HepG2 (cell line): ENCODE results near the gene SNX24. TPM values are rescaled to one million over a fixed set of nuclear protein-coding genes. Genes with fewer than 3 reads are reported as not detected.

Experiments
- ATAC-seq: fragments of 200-7000 bp; cut with Tn5 transposase; 3 replicates; pipeline ENCODE4 v1.9.1; 2020; ENCODE audit warnings: mild to moderate bottlenecking, moderate library complexity
- BruUV-seq: library from RNA; stranded (reverse); fragments of 400-500 nt; replicated peaks from 2 replicates; lab custom pipeline; 2021; lab: Mats Ljungman, UMichigan
- CTCF ChIA-PET: fragments of 300-600 bp; formaldehyde crosslinking; extraction: SDS; loops from one replicate; lab custom pipeline; 2021; ENCODE audit warnings: low total read pairs, inconsistent platforms, low intra/inter-chr PET ratio; lab: Yijun Ruan, JAX
- POLR2A ChIA-PET: fragments of 350-600 bp; sonication (Branson Sonifier 250); formaldehyde crosslinking; loops from one replicate; lab custom pipeline; 2020; ENCODE audit warnings: antibody characterized with exemption, inconsistent platforms; lab: Yijun Ruan, JAX
- DNase-seq: peaks from one replicate; pipeline ENCODE4 v3.0.0-alpha.2; 2015; ENCODE audit warnings: low spot score
- FAIRE-seq: peaks from 3 replicates; lab custom pipeline; 2011; peaks lifted over from hg19 to GRCh38; lab: Jason Lieb, UNC
- H2AFZ ChIP-seq: one replicate; pipeline ENCODE4 v1.6.1; 2011; ENCODE audit warnings: low read length, inconsistent platforms
- H3K27ac ChIP-seq: fragments of 300-600 bp; 3 replicates; pipeline ENCODE4 v1.8.0; 2011; ENCODE audit warnings: mixed run types, mild to moderate bottlenecking, mixed read lengths, low read length, inconsistent platforms; ENCODE audit not compliant: insufficient read depth; ENCODE audit errors: extremely low read length
- H3K27me3 ChIP-seq, 2 experiments: fragments of 200-600 bp in 1 of 2; 2 replicates in 1 of 2; 3 replicates in 1 of 2; pipeline versions ENCODE4 v1.6.0 to v1.8.0; 2011; ENCODE audit warnings: low read length in 2 of 2, mild to moderate bottlenecking in 2 of 2, moderate library complexity in 2 of 2, inconsistent platforms in 1 of 2; ENCODE audit not compliant: insufficient read depth in 2 of 2, control insufficient read depth in 1 of 2
- H3K36me3 ChIP-seq, 2 experiments: fragments of 200-600 bp in 1 of 2; replicated peaks in 1 of 2; 2 replicates in 1 of 2; 3 replicates in 1 of 2; pipeline versions ENCODE4 v1.5.1 to v1.8.0; 2011; ENCODE audit warnings: low read length in 2 of 2, inconsistent platforms in 1 of 2; ENCODE audit not compliant: insufficient read depth in 2 of 2, control insufficient read depth in 1 of 2
- H3K4me1 ChIP-seq: 2 replicates; pipeline ENCODE4 v1.5.1; 2012; ENCODE audit warnings: low read length, inconsistent platforms; ENCODE audit not compliant: insufficient read depth
- H3K4me2 ChIP-seq: 2 replicates; pipeline ENCODE4 v1.6.0; 2011; ENCODE audit warnings: low read depth, low read length, inconsistent platforms
- H3K4me3 ChIP-seq, 3 experiments: fragments of 200-600 bp in 1 of 3; sonication (generic), shearing (Covaris generic) in 1 of 3; replicated peaks in 1 of 3; 2 replicates each; pipeline ENCODE4 v1.5.1; 2011 to 2016; ENCODE audit warnings: low read length in 3 of 3, inconsistent platforms in 2 of 3, low read depth in 2 of 3, mild to moderate bottlenecking in 2 of 3, control low read depth in 1 of 3, mixed read lengths in 1 of 3; ENCODE audit not compliant: insufficient read depth in 1 of 3
- H3K79me2 ChIP-seq: one replicate; pipeline ENCODE4 v1.6.1; 2011; ENCODE audit warnings: low read length, inconsistent platforms; ENCODE audit not compliant: insufficient read depth
- H3K9ac ChIP-seq: 2 replicates; pipeline ENCODE4 v1.6.0; 2011; ENCODE audit warnings: mild to moderate bottlenecking, low read depth, low read length, inconsistent platforms; ENCODE audit not compliant: insufficient read depth
- H3K9me3 ChIP-seq: 2 replicates; pipeline ENCODE4 v1.5.1; 2012; ENCODE audit warnings: mild to moderate bottlenecking, low read length
- H4K20me1 ChIP-seq: 2 replicates; pipeline ENCODE4 v1.6.0; 2011; ENCODE audit warnings: inconsistent platforms, mild to moderate bottlenecking, low read length, moderate library complexity; ENCODE audit not compliant: insufficient read depth
- ARID2 ChIP-seq: sonication (generic); formaldehyde crosslinking; IDR thresholded peaks from 2 replicates; pipeline ENCODE4 v1.8.1; 2022; ENCODE audit warnings: mild to moderate bottlenecking, missing genetic modification reagents, borderline replicate concordance
- FIP1L1 ChIP-seq: fragments of 200-400 bp; formaldehyde crosslinking; IDR thresholded peaks from 2 replicates; pipeline ENCODE4 v1.6.1; 2018; ENCODE audit warnings: low read depth, mild to moderate bottlenecking, low read length, moderate library complexity, borderline replicate concordance; ENCODE audit not compliant: insufficient read depth
- FOXK1 ChIP-seq: sonication (generic); formaldehyde crosslinking; IDR thresholded peaks from 2 replicates; pipeline ENCODE4 v1.4.0; 2020; ENCODE audit warnings: low read depth, missing genetic modification reagents, borderline replicate concordance
- GTF2F1 ChIP-seq: fragments of 150-350 bp; IDR thresholded peaks from 2 replicates; pipeline ENCODE4 v1.6.1; 2014; ENCODE audit warnings: low read length
- HES4 ChIP-seq: sonication (generic); formaldehyde crosslinking; IDR thresholded peaks from 2 replicates; pipeline ENCODE4 v1.9.0; 2021; ENCODE audit warnings: mild to moderate bottlenecking, missing genetic modification reagents, borderline replicate concordance
- IKZF4 ChIP-seq: sonication (generic); formaldehyde crosslinking; IDR thresholded peaks from 2 replicates; pipeline ENCODE4 v1.5.1; 2020; ENCODE audit warnings: borderline replicate concordance, mild to moderate bottlenecking, low read depth, missing genetic modification reagents; ENCODE audit errors: not compliant biosample characterization
- IRX3 ChIP-seq: sonication (generic); formaldehyde crosslinking; IDR thresholded peaks from 2 replicates; pipeline ENCODE4 v1.8.1; 2023; ENCODE audit warnings: mild to moderate bottlenecking, low read depth, missing genetic modification reagents, borderline replicate concordance
- KDM5A ChIP-seq: fragments of 200-600 bp; sonication (generic); IDR thresholded peaks from 2 replicates; pipeline ENCODE4 v1.7.0; 2018; ENCODE audit warnings: antibody characterized with exemption, mild to moderate bottlenecking, low read length, borderline replicate concordance
- KLF11 ChIP-seq: IDR thresholded peaks from 2 replicates; pipeline ENCODE4 v1.6.1; 2016; ENCODE audit warnings: missing compliant biosample characterization
- MXI1 ChIP-seq: IDR thresholded peaks from 3 replicates; pipeline ENCODE4 v1.6.1; 2012; ENCODE audit warnings: low read depth, low read length, inconsistent platforms, borderline replicate concordance
- POLR2AphosphoS5 ChIP-seq: IDR thresholded peaks from 2 replicates; pipeline ENCODE4 v1.6.1; 2012; ENCODE audit warnings: low read depth, low read length
- RCOR2 ChIP-seq: IDR thresholded peaks from 2 replicates; pipeline ENCODE4 v1.6.1; 2016; ENCODE audit warnings: missing biosample characterization, missing genetic modification reagents
- SKI ChIP-seq: fragments of 450-650 bp; IDR thresholded peaks from one replicate; pipeline ENCODE4 v1.6.1; 2018; ENCODE audit warnings: mild to moderate bottlenecking; ENCODE audit not compliant: partially characterized antibody
- ZFP1 ChIP-seq: IDR thresholded peaks from 2 replicates; pipeline ENCODE4 v1.6.1; 2016
- ZFP36 ChIP-seq: fragments of 150-350 bp; IDR thresholded peaks from 2 replicates; pipeline ENCODE4 v1.6.1; 2018; ENCODE audit warnings: borderline replicate concordance, low read length, low read depth; ENCODE audit not compliant: partially characterized antibody
- ZNF30 ChIP-seq: sonication (generic); formaldehyde crosslinking; IDR thresholded peaks from 2 replicates; pipeline ENCODE4 v1.5.0; 2020; ENCODE audit warnings: mild to moderate bottlenecking, missing genetic modification reagents
- ZNF350 ChIP-seq: sonication (generic); formaldehyde crosslinking; IDR thresholded peaks from 2 replicates; pipeline ENCODE4 v1.4.0; 2020; ENCODE audit warnings: mild to moderate bottlenecking, low read depth, missing genetic modification reagents, borderline replicate concordance
- WGBS: methylation state at CpG from one replicate; pipeline ENCODE4 v1.1.6; 2017; ENCODE audit warnings: low lambda C conversion rate; 5-methylcytosine and 5-hydroxymethylcytosine counted together
- in situ Hi-C: cut with HindIII; loops from 2 replicates; pipeline ENCODE4 v1.10.0; 2017; ENCODE audit warnings: low pct_unique_long_range_greater_than_20kb; ENCODE audit not compliant: extremely low pct_ligation_motif_present
- intact Hi-C: fragments of 100-400 bp; cut with micrococcal nuclease; formaldehyde crosslinking; loops from one replicate; pipeline ENCODE4 v1.10.0; 2022; ENCODE audit not compliant: unreplicated experiment
- polyA plus RNA-seq, 8 experiments: library from polyadenylated mRNA; depleted of rRNA in 3 of 8; stranded (reverse) in 7 of 8; unstranded in 1 of 8; fragments of >200 nt; fragmentation: Illumina TruSeq in 4 of 8; extraction: Trizol in 4 of 8; gene quantifications; 2 replicates each; pipeline versions ENCODE4 v1.2.1 to v1.2.3, GENCODE V29; 2011 to 2016; ENCODE audit warnings: low read depth in 4 of 8, missing spikeins in 1 of 8, mixed read lengths in 1 of 8; ENCODE audit not compliant: insufficient read depth in 1 of 8
- total RNA-seq, 5 experiments: library from RNA; depleted of rRNA; stranded (reverse); fragments of >200 nt; fragmentation: Illumina TruSeq; extraction: Trizol; gene quantifications; 2 replicates each; pipeline ENCODE4 v1.2.3, GENCODE V29; 2016; ENCODE audit warnings: low read depth in 1 of 5
- TF ChIP-seq, protein P1 (sequence below): IDR thresholded peaks from 2 replicates; pipeline ENCODE4 v1.6.1; 2016; ENCODE audit warnings: mild to moderate bottlenecking, missing biosample characterization, missing genetic modification reagents
- TF ChIP-seq, protein P2 (sequence below): IDR thresholded peaks from 2 replicates; pipeline ENCODE4 v1.6.1; 2016; ENCODE audit warnings: low read depth, control low read depth
- TF ChIP-seq, protein P3 (sequence below): sonication (generic); formaldehyde crosslinking; IDR thresholded peaks from 2 replicates; pipeline ENCODE4 v1.4.0; 2020; ENCODE audit warnings: missing genetic modification reagents, mild to moderate bottlenecking, borderline replicate concordance

The SNX24 gene
- total and polyA plus RNA-seq, 2 of the 13 experiments (the other 11 are each of a cell fraction or from before 2014, with no cell fraction given), result 7.2 to 23.7 TPM

DNA sequence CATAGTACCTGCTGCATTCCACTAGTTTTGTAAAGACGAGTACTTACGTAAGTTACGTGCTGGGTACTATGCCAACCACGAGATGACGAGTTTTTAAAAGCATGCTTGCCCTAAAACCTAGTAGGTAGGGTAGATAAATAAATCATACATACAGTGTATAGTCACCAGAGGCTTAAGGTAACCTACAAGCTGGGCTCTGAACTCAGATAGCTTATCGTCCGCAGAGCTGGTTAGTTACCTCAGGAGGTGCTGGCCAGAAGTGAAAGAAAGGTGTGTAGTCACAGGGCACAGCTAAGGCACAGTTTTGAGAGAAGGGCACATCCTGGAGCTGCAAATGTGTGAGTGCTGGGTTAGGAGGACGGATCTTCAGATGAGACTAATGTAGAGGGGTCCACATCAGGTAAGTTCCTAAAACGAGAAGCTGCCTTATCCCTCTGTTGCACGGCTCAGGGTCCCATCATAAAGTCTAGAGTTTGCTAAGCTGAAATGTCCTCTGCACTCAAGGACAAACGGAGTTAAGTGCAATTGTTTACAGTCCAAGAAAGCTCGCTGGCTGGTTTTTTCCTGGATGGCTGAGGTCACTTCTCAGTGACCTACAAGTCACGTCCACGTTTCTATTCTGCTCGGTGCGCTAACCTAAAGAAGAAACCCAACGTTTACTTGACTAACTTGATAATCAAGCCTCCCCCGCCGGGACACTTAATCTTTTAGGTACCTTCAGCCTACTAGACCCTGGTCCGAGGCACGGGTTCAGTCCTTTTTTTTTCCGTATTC is 1.1 kb upstream of the SNX24 start:
- no TSS peak for BruUV-seq
- TF ChIP-seq KDM5A, result no peak
- TF ChIP-seq MXI1, result no peak
- no peak for TF ChIP-seq IRX3
- no peak for TF ChIP-seq IKZF4
- no peak; the same call in 1 of the 2 replicates for TF ChIP-seq ARID2
- TF ChIP-seq GTF2F1, result no peak
- TF ChIP-seq FOXK1 (CRISPR knock-in tag), result no peak
- TF ChIP-seq HES4 (CRISPR knock-in tag), result no peak
- no peak for TF ChIP-seq ZFP36
- TF ChIP-seq, protein P1, sequence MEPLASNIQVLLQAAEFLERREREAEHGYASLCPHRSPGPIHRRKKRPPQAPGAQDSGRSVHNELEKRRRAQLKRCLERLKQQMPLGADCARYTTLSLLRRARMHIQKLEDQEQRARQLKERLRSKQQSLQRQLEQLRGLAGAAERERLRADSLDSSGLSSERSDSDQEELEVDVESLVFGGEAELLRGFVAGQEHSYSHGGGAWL (CRISPR knock-in tag), result no peak
- no peak for TF ChIP-seq ZFP1 (CRISPR knock-in tag)
- no peak for TF ChIP-seq ZNF30 (CRISPR knock-in tag)
- TF ChIP-seq FIP1L1, result no peak
- TF ChIP-seq, protein P2, sequence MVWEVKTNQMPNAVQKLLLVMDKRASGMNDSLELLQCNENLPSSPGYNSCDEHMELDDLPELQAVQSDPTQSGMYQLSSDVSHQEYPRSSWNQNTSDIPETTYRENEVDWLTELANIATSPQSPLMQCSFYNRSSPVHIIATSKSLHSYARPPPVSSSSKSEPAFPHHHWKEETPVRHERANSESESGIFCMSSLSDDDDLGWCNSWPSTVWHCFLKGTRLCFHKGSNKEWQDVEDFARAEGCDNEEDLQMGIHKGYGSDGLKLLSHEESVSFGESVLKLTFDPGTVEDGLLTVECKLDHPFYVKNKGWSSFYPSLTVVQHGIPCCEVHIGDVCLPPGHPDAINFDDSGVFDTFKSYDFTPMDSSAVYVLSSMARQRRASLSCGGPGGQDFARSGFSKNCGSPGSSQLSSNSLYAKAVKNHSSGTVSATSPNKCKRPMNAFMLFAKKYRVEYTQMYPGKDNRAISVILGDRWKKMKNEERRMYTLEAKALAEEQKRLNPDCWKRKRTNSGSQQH, result 0 out of 2 replicates have a peak, but pooled peaks have one; percentile 28
- no peak for TF ChIP-seq SKI
- 0 out of 2 replicates have a peak, but pooled peaks have one; percentile 14 for TF ChIP-seq KLF11 (CRISPR knock-in tag)
- no peak for TF ChIP-seq ZNF350
- no peak for TF ChIP-seq RCOR2 (CRISPR knock-in tag)
- no peak for TF ChIP-seq POLR2AphosphoS5
- TF ChIP-seq, protein P3, sequence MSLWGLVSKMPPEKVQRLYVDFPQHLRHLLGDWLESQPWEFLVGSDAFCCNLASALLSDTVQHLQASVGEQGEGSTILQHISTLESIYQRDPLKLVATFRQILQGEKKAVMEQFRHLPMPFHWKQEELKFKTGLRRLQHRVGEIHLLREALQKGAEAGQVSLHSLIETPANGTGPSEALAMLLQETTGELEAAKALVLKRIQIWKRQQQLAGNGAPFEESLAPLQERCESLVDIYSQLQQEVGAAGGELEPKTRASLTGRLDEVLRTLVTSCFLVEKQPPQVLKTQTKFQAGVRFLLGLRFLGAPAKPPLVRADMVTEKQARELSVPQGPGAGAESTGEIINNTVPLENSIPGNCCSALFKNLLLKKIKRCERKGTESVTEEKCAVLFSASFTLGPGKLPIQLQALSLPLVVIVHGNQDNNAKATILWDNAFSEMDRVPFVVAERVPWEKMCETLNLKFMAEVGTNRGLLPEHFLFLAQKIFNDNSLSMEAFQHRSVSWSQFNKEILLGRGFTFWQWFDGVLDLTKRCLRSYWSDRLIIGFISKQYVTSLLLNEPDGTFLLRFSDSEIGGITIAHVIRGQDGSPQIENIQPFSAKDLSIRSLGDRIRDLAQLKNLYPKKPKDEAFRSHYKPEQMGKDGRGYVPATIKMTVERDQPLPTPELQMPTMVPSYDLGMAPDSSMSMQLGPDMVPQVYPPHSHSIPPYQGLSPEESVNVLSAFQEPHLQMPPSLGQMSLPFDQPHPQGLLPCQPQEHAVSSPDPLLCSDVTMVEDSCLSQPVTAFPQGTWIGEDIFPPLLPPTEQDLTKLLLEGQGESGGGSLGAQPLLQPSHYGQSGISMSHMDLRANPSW (CRISPR knock-in tag), result no peak

More for the DNA sequence above, 1.1 kb upstream of the SNX24 start:
- H3K4me3 ChIP-seq, result peak overlapping the region; percentile 70 to 91 (median 79)
- ATAC-seq (peak; percentile 14), FAIRE-seq (peak; percentile 74), DNase-seq (peak; percentile 42)
- intact Hi-C loops, result loop anchor here (10.0 kb wide), 2 partner anchors 140 to 670 kb away; partner anchors contain the start of gene CSNK1G3
- WGBS, result 32% methylated on average over 21 of the region's 22 CpGs
- no peaks in the 10 kb centered on the region; a peak in 1 of 5 replicates for H3K27me3 ChIP-seq
- no peaks in the 10 kb centered on the region for H3K9me3 ChIP-seq
- in situ Hi-C loops, result no loop called here
- H3K4me1 ChIP-seq, result peaks cover 47% of the 10 kb centered on the region
- POLR2A ChIA-PET, result interaction anchor here (1.1 to 2.2 kb wide), 5 partner anchors 55 to 579 kb away, joined by 4 to 8 read pairs (median 4); partner anchors contain the start of genes CEP120 and SNX2
- H3K36me3 ChIP-seq, result no peaks in the 10 kb centered on the region
- H3K4me2 ChIP-seq, result peak overlapping the region; percentile 92
- peak overlapping the region; percentile 76 for H2AFZ ChIP-seq
- peak overlapping the region; percentile 96 for H3K27ac ChIP-seq
- H3K79me2 ChIP-seq, result no peaks in the 10 kb centered on the region
- H3K9ac ChIP-seq, result peak overlapping the region; percentile 84
- CTCF ChIA-PET, result no interaction called here
- no peaks in the 10 kb centered on the region for H4K20me1 ChIP-seq
